ENCODE results near the gene GGA1.

- TF ChIP-seq CTCF (IDR thresholded peaks at IDR 0.05) (no peak), EZH2 (IDR thresholded peaks at IDR 0.05; ENCODE audit: borderline replicate concordance, insufficient read depth, low read depth, low read length, poor library complexity, severe bottlenecking) (no peak)
Observed at GRCh38 chr22:37581504-37581903, 27.1 kb upstream of the GGA1 start.

All from B cell (primary cell).